ENCODE measurements around the gene PPP4R2.

DNA sequence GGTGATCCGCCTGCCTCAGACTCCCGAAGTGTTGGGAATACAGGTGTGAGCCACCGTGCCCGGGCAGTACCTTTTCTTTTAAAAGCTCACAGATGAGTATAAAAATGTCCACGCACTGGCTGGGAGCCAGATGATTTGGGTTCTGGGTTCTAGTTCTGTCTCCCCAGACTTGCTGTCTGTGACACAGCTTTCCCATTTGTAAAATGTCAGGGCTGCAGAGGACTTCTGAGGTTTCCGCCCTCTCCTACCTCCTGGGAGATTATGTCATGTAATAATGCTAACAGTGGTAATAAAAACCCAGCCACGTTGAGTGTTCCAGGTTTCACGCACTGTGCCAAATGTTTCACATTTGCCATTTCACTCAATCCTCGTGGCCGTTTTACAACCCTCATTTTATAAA is 1.3 kb upstream of the PPP4R2 start:
- TF ChIP-seq CTCF (conservative IDR thresholded peaks at IDR 0.05 in 1 of 2, IDR thresholded peaks at IDR 0.05 in 1 of 2; ENCODE audit: extremely low read depth in 1 of 2, insufficient read depth in 1 of 2, low read depth in 1 of 2, low read length in 2 of 2): no peak
- no peak for TF ChIP-seq EZH2 (IDR thresholded peaks at IDR 0.05; ENCODE audit: borderline replicate concordance, low read length)

Measured in mammary epithelial cell (primary cell).